Astrocyte of the spinal cord (primary cell): ENCODE data around the gene DYDC2.

Source experiments
- DNase-seq: peaks from one replicate; pipeline ENCODE4 v3.0.0; 2011; ENCODE audit warnings: low read depth, low spot score
- H3K4me3 ChIP-seq: 2 replicates; pipeline ENCODE4 v1.5.1; 2011; ENCODE audit warnings: low read depth, mild to moderate bottlenecking, low read length, moderate library complexity
- CTCF ChIP-seq: IDR thresholded peaks from 2 replicates; pipeline ENCODE4 v1.5.1; 2012; ENCODE audit warnings: low read depth, mild to moderate bottlenecking, low read length, inconsistent platforms
- in situ Hi-C: cut with HindIII; loops from 2 replicates; pipeline ENCODE4 v1.10.0; 2017; ENCODE audit warnings: low sequenced_read_pairs

DYDC2 gene

DNA sequence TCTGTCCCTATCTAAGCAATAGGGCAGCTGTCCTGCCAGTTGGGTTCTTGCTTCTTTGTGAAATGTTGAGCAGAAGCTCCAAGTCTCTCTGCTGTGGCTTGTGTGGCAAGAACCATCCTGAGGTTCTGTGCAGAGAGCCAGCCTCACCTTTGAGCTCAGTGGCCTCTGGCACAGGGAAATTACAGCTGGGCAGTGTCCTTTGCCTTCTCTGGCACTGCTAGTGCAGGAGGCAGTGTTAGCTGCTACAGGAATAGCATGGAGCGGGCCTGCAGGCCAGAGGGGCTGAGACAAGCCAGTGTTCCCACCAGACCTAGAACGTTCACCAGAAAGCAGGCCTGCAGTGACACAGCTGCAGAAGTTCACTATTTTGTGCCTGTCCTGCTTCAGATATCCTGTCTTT lies 53.5 kb downstream of the DYDC2 start:
- in situ Hi-C loops, result no loop called here
- TF ChIP-seq CTCF, result no peak
- DNase-seq, result no peak
- no peak overlapping the region for H3K4me3 ChIP-seq

GRCh38 chr10:80410578-80411145 lies 54.1 kb downstream of the DYDC2 start:
- no peak overlapping the region for H3K4me3 ChIP-seq
- no peak for TF ChIP-seq CTCF
- in situ Hi-C loops, result no loop called here
- DNase-seq, result no peak

- no peak for TF ChIP-seq CTCF
- no peak overlapping the region for H3K4me3 ChIP-seq
- in situ Hi-C loops, result no loop called here
- DNase-seq, result no peak
These were observed 54.7 kb downstream of the DYDC2 start for GRCh38 chr10:80411267-80411668.

DNA sequence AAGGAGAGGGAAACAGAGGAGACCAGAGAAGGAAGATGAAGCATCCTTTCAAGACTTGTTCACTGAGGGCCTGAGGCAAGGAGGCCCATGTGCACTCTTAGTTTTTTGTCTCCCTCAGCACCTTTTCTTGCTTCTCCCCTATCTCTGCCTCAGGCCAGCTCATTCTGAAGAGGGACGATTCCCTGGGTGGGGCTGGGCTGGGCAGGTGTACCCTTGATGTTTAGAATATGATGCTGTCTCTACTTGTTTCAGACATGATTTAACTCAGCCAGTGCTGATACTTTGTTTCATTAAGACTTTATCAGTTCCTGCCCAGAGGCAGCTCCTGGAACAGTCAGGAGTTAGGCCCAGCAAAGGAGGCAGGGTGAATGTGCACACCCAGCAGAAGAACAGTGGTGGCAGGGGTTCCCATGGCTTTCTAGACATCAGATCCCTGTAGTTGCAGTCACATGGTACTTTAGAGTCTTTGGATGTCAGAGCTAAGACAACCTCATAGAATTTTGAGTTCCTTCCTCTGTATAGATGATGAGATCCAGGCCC lies 55.2 kb downstream of the DYDC2 start:
- no peak for TF ChIP-seq CTCF
- no peak overlapping the region for H3K4me3 ChIP-seq
- in situ Hi-C loops, result no loop called here
- DNase-seq, result no peak

DNA sequence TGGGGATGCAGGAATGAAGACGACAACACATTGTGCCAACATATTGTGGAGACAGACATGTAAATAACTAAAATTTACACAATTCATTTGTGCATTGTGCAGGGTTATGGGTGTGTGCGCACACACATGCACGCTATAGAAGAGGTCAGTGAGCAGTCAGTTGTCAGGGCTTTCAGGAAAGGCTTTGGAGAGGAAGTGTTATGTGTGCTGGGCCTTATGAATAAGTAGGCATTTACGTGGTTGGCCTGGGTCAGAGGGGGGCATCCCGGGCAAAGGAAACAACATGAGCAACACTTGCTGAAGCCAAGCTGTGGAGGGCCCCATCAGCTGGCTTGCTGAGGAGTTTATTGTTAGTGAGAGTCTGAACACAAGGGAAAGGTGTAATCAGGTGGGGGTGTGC lies 55.9 kb downstream of the DYDC2 start:
- DNase-seq, result no peak
- in situ Hi-C loops, result no loop called here
- no peak for TF ChIP-seq CTCF
- no peak overlapping the region for H3K4me3 ChIP-seq

- no peak overlapping the region for H3K4me3 ChIP-seq
- in situ Hi-C loops, result no loop called here
- TF ChIP-seq CTCF, result no peak
- DNase-seq, result peak; percentile 60
These were observed 56.9 kb downstream of the DYDC2 start for GRCh38 chr10:80413271-80413996.
